ENCODE measurements around the gene ASGR1.

DNA sequence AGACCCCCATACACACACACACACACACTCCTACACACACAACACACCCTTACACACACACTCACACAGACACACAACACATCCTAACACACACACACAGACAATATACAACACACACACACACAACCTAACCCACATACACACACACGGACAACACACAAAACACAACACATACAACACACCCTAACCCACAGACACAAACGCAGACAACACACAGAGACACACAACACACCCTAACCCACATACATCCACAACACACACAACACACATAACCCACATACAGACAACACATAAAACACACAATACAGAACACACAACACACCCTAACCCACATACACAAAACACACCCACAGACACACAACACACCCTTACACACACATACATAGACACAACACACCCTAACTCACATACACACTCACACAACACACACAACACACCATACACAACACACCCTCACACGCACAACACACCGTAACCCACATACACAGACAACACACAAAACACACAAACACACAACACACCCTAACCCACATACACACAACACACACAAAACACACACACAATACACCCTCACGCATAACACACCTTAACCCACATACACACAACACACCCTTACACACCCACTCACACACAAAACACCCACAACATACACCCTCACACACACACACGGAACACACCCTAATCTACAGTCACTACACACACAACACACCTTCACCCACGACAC lies 4.4 kb downstream of the ASGR1 start:
- TF ChIP-seq, protein P1, sequence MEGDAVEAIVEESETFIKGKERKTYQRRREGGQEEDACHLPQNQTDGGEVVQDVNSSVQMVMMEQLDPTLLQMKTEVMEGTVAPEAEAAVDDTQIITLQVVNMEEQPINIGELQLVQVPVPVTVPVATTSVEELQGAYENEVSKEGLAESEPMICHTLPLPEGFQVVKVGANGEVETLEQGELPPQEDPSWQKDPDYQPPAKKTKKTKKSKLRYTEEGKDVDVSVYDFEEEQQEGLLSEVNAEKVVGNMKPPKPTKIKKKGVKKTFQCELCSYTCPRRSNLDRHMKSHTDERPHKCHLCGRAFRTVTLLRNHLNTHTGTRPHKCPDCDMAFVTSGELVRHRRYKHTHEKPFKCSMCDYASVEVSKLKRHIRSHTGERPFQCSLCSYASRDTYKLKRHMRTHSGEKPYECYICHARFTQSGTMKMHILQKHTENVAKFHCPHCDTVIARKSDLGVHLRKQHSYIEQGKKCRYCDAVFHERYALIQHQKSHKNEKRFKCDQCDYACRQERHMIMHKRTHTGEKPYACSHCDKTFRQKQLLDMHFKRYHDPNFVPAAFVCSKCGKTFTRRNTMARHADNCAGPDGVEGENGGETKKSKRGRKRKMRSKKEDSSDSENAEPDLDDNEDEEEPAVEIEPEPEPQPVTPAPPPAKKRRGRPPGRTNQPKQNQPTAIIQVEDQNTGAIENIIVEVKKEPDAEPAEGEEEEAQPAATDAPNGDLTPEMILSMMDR (IDR thresholded peaks at IDR 0.05): no peak
- no peak for TF ChIP-seq EP300 (IDR thresholded peaks at IDR 0.05)
